GM10266 (cell line): ENCODE results near the gene COL25A1.
"Not testable (repeated sequence)": the region's sequence is repeated elsewhere in the genome, so short reads cannot be mapped to it uniquely, and the experiment has no call there.

Experiments used
- DNase-seq: peaks from one replicate; pipeline ENCODE4 v3.0.0; 2012; ENCODE audit errors: extremely low spot score
- CTCF ChIP-seq: IDR thresholded peaks from 2 replicates; pipeline ENCODE4 v1.5.1; 2012; ENCODE audit warnings: mild to moderate bottlenecking, low read depth; ENCODE audit not compliant: control insufficient read depth, insufficient read depth; ENCODE audit errors: missing control alignments

The COL25A1 gene

GRCh38 chr4:109022961-109023360, 279.5 kb downstream of the COL25A1 start:
- TF ChIP-seq CTCF = no peak
- DNase-seq = no peak

GRCh38 chr4:109021630-109022029, 280.8 kb downstream of the COL25A1 start:
- not testable (repeated sequence) for DNase-seq

GRCh38 chr4:109020861-109021260, 281.6 kb downstream of the COL25A1 start:
- no peak for TF ChIP-seq CTCF
- DNase-seq = no peak

- no peak for TF ChIP-seq CTCF
Measured at GRCh38 chr4:109016200-109016599, 286.3 kb downstream of the COL25A1 start.

GRCh38 chr4:109015413-109015810, 287.0 kb downstream of the COL25A1 start:
- no peak for TF ChIP-seq CTCF
- no peak for DNase-seq

More at GRCh38 chr4:109016200-109016599, 286.3 kb downstream of the COL25A1 start:
- DNase-seq = no peak

GRCh38 chr4:109014593-109015412, 287.7 kb downstream of the COL25A1 start:
- DNase-seq = no peak
- no peak for TF ChIP-seq CTCF

- no peak for DNase-seq
- no peak for TF ChIP-seq CTCF
Measured at GRCh38 chr4:109012286-109012880, 290.1 kb downstream of the COL25A1 start.
